ENCODE results near the gene ACTA2.

The ACTA2 gene

DNA sequence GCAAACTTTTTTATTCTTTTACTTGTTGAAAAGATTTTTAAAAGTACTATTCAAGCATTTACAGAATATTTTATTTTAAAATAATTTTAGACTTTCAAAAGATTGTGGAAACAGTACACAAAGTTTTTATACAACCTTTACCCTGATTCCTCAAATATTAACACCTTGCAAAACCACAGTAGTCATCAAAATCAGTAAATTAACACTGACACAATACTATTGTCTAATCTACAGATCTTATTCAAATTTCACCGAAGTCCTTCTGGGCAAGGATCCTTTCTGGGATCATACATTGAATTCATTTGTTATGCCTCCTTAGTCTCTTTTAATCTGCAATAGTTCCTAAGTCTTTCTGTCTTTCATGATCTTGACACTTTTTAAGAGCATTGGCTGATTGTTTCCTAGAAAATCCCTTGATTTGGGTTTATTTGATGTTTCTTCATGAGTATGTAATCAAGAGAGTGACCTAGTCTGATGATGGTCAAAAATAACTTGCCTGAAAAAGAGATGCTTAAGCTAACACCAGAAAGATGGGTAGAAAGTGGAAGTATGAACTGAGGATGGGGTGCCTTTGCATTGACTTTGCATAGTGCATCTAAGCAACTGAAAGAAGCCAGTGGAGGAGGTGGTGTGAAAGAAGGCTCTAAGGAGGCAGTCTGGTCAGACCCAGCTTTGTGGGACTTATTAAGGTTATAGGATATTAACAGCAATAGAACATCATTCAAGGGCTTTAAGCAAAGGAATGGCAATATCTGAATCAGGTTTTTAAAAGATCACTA is 62.8 kb downstream of the ACTA2 start:
- no peak for DNase-seq

GRCh38 chr10:88888810-88889445 is 63.6 kb downstream of the ACTA2 start:
- no peak for DNase-seq

GRCh38 chr10:88886557-88886956 is 66.0 kb downstream of the ACTA2 start:
- no peak for DNase-seq
